ENCODE measurements around the gene PBX4.
A peak's percentile ranks its signal among the peaks of the same experiment; 100 is the strongest.

- TF ChIP-seq CTCF (IDR thresholded peaks at IDR 0.05 in 8 of 11, conservative IDR thresholded peaks at IDR 0.05 in 3 of 11): no peak
- peak in 2 of 3 donors; percentile 2 to 43 for TF ChIP-seq POLR2AphosphoS5 (IDR thresholded peaks at IDR 0.05)
- no peak for TF ChIP-seq POLR2A (IDR thresholded peaks at IDR 0.05)
Measured at GRCh38 chr19:19647037-19647835, 28.7 kb upstream of the PBX4 start.
